ENCODE measurements around the gene PRRT1B.
"Not testable (repeated sequence)": the region's sequence is repeated elsewhere in the genome, so short reads cannot be mapped to it uniquely, and the experiment has no call there.

PRRT1B gene

DNA sequence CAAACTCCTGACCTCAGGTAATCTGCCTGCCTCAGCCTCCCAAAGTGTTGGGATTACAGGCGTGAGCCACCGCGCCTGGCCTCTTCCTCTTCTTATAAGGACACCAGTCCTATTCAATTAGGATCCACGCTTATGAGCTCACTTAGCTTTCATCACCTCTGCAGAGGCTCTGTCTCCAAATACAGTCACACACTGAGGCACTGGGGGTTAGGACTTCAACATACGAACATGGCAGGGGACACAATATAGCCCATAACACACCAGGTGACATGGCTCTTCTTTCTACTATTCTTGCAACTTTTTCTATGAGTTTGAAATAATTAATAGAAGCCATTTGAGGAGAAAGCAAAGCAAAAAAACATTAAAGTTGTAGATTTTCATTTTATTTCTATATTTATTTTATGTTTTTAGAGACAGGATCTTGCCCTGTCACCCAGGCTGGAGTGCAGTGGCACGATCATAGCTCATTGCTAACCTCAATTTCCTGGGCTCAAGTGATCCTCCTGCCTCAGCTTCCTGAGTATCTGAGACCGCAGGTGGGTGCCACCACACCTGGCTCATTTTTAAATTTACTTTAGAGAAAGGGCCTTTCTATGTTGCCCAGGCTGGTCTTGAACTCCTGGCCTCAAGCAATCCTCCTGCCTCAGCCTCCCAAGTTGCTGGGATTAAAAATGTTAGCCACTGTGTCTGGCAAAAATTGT, 6.0 kb upstream of the PRRT1B start:
- TF ChIP-seq, protein P1, sequence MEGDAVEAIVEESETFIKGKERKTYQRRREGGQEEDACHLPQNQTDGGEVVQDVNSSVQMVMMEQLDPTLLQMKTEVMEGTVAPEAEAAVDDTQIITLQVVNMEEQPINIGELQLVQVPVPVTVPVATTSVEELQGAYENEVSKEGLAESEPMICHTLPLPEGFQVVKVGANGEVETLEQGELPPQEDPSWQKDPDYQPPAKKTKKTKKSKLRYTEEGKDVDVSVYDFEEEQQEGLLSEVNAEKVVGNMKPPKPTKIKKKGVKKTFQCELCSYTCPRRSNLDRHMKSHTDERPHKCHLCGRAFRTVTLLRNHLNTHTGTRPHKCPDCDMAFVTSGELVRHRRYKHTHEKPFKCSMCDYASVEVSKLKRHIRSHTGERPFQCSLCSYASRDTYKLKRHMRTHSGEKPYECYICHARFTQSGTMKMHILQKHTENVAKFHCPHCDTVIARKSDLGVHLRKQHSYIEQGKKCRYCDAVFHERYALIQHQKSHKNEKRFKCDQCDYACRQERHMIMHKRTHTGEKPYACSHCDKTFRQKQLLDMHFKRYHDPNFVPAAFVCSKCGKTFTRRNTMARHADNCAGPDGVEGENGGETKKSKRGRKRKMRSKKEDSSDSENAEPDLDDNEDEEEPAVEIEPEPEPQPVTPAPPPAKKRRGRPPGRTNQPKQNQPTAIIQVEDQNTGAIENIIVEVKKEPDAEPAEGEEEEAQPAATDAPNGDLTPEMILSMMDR (conservative IDR thresholded peaks at IDR 0.05): no peak
- no peak overlapping the region for H3K27ac ChIP-seq

DNA sequence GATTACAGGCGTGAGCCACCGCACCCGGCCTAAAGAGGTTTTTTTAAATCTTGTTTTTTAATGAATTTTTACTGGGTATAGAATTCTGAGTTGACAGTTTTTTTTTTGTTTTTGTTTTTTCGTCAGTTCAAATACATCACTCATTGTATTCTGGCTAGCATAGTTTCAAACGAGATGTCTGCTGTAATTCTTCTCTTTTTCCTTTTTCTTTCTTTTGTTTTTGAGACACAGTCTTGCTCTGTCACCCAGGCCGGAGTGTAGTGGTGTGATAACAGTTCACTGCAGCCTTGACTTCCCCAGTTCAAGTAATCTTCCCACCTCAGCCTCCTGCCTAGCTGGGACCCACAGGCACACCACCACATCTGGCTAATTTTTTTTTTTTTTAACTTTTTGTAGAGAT, 2.2 kb upstream of the PRRT1B start:
- peak overlapping the region; percentile 97; the same call in 1 of the 2 replicates for H3K27ac ChIP-seq
- TF ChIP-seq, protein P1 (conservative IDR thresholded peaks at IDR 0.05): no peak

DNA sequence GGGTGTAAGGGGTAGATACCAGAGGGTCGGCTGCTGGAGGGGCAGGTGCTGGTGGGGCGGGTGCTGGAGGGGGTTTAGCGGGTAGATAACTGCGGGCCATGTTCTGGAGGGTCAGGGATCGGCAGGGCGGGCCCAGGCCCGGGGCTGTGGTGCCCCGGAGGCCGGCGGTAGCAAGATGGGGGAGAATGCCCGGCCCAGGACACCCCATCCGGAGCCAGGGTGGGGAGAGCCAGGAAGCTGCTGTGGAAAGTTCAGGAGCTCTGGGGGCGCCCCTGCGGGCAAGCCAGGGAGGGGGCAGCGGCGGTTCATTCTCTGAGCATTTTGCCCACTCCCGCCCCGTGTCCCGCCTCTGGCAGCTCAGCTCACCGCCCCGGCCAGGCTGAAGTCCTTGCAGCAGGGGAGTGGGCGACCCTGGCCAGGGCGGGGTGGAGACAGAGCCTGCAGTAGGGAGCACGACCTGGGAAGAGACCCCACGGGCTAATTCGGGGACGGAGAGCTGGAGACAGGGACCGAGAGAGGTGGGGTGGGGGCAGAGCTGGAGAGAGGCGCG, 538 bp downstream of the PRRT1B start:
- H3K27ac ChIP-seq: peak overlapping the region; percentile 97
- TF ChIP-seq, protein P1 (conservative IDR thresholded peaks at IDR 0.05): no peak

DNA sequence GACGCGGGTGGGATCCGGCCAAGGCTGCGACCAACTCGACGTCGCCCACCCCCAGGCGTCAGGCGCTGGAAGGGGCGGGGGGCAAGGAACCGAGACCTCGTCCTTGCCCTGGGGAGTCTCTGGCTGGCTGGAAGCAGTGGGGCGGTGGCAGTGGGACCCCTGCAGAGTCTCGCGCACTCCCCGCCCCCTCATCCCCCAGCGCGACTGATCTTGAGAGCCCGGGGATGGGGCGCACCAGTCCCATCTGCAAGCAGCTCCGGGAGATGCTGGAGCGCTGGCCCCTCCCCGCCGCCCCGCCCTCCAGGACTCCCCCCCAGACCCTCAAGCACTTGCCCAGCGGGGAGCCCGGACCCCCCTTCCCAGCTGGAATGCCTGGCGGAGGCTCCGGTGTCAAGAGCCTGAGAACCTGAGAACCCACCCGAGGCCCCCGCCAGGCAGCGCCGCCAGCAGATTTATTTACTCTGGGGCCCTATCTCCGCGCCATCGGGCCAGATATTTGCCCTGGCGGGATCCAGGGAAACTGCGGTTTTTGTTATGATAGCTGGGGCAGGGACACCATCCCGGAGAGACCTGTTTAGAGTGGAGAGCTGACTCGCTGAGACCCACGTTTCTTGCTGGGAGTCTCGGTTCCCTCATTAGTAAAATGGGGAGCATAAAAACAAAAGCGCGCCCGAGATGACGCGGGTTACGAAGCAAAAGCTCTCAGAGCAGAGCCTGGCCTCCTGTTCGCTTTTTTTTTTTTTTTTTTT, 1.2 kb downstream of the PRRT1B start:
- peak overlapping the region; percentile 97 for H3K27ac ChIP-seq
- TF ChIP-seq, protein P1 (conservative IDR thresholded peaks at IDR 0.05): peak; percentile 26; the same call in 1 of the 2 replicates

DNA sequence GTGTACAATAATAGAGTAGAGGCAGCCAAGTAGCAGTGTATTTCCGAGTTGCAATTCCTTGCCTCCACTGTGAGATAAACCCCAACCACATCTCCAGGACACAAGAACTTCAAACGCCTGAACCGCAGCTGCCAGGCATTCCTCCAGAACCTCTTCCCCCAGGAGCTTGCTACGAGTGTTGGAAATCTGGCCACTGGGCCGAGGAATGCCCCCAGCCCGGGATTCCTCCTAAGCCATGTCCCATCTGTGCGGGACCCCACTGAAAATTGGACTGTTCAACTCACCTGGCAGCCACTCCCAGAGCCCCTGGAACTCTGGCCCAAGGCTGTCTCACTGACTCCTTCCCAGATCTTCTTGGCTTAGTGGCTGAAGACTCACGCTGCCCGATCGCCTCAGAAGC, 3.9 kb downstream of the PRRT1B start:
- H3K27ac ChIP-seq: not testable (repeated sequence)

DNA sequence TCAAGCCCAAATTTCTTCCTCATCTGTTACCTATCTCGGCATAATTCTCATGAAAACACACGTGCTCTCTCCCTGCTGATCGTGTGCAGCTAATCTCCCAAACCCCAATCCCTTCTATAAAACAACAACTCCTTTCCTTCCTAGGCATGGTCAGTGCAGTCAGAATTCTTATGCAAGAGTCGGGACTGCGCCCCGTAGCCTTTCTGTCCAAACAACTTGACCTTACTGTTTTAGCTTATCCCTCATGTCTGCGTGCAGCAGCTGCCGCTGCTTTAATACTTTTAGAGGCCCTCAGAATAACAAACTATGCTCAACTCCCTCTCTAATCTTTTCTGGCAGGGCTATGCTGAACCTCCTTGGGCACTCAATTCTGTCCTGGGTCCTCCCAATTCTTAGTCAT, 5.1 kb downstream of the PRRT1B start:
- not testable (repeated sequence) for H3K27ac ChIP-seq

DNA sequence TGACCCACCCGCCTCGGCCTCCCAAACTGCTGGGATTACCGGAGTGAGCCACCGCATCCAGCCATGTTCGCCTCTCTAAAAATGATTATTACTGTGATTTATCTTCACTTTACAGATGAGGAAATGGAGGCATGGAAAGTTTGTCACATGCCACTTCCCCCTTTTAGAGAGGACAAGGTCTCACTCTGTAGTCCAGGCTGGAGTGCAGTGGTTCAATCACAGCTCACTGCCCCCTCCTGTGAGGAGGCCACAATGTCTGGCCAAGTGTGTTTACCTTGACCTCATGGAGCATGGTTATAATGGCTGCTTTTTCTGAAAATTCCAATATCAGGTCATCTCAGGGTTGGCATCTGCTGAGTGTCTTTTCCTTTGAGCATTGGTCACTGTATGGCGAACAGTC, 6.7 kb downstream of the PRRT1B start:
- no peak overlapping the region for H3K27ac ChIP-seq
- TF ChIP-seq, protein P1 (conservative IDR thresholded peaks at IDR 0.05): no peak

DNA sequence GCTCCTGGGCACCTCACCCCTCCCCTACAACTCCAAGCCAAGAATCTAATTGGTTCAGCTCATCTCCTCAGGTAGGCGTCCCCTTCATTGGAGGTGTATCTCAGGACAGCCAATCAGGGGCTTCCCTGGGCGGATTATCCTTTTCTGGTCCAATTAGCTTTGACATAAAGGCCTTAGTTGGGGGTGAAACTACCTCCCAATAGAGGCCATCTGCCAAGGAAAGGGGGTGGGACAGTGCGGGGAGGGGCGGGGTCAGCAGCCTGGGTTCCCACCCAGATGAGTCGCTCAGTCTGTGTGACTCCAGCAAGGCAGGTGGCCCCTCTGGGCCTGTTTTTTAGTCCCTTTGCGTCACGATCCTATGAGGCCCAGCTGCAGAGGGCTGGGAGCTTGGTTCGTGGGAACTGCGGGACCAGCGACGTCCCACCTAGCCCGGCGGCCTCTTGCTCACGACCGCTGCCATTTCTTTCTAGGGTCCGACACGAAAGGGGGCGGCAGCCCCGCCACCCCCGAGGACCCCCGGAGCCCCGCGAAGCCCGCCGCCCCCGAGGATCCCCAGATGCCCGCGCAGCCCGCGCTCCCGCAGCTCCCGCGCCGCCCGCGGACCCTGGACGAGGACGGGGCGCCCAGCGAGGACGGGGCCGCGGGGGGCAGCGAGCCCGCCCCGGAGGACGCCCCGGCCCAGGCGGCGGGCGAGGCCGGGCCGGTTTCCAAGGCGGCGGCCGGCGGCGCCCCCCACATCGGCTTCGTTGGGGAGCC, 8.9 kb downstream of the PRRT1B start:
- H3K27ac ChIP-seq: no peak overlapping the region
- TF ChIP-seq, protein P1 (conservative IDR thresholded peaks at IDR 0.05): no peak
